GM23338 (cell line): Measurements from ENCODE around the gene STIM1. TPM values are rescaled to one million over a fixed set of nuclear protein-coding genes. Genes with fewer than 3 reads are reported as not detected.

Source experiments
- ATAC-seq: fragments of 200-7000 bp; cut with Tn5 transposase; 3 replicates; pipeline ENCODE4 v1.9.1; 2020
- DNase-seq: peaks from one replicate; pipeline ENCODE4 v3.0.0-alpha.2; 2015; ENCODE audit warnings: low spot score
- H2AFZ ChIP-seq: fragments of 200-600 bp; sonication (generic); 2 replicates; pipeline ENCODE4 v1.8.0; 2016; ENCODE audit warnings: antibody characterized with exemption, mild to moderate bottlenecking, moderate library complexity
- H3F3A ChIP-seq: fragments of 200-600 bp; sonication (generic); replicated peaks from 2 replicates; pipeline ENCODE4 v1.8.0; 2017; ENCODE audit warnings: antibody characterized with exemption, mixed run types, low read depth
- H3K27ac ChIP-seq: fragments of 200-600 bp; sonication (generic); 2 replicates; pipeline ENCODE4 v1.6.1; 2016; ENCODE audit warnings: low read depth
- H3K27me3 ChIP-seq: fragments of 200-600 bp; sonication (generic); 2 replicates; pipeline ENCODE4 v1.8.0; 2016; ENCODE audit warnings: mild to moderate bottlenecking, mixed run types, moderate library complexity; ENCODE audit not compliant: insufficient read depth
- H3K36me3 ChIP-seq: fragments of 200-600 bp; sonication (generic); 2 replicates; pipeline ENCODE4 v1.8.0; 2016; ENCODE audit warnings: mild to moderate bottlenecking; ENCODE audit not compliant: insufficient read depth
- H3K4me1 ChIP-seq: fragments of 200-600 bp; sonication (generic); 2 replicates; pipeline ENCODE4 v1.8.0; 2016; ENCODE audit warnings: mild to moderate bottlenecking, moderate library complexity; ENCODE audit not compliant: insufficient read depth
- H3K4me2 ChIP-seq: fragments of 200-600 bp; sonication (generic); 2 replicates; pipeline ENCODE4 v1.7.1; 2017; ENCODE audit warnings: mixed run types
- H3K4me3 ChIP-seq: fragments of 200-600 bp; sonication (generic); 2 replicates; pipeline ENCODE4 v1.6.1; 2016; ENCODE audit warnings: mixed run types
- H3K79me2 ChIP-seq: fragments of 200-600 bp; sonication (generic); replicated peaks from 2 replicates; pipeline ENCODE4 v1.8.0; 2017; ENCODE audit warnings: mild to moderate bottlenecking; ENCODE audit not compliant: insufficient read depth
- H3K9me2 ChIP-seq: fragments of 200-600 bp; sonication (generic); 2 replicates; pipeline ENCODE4 v1.8.0; 2017; ENCODE audit not compliant: insufficient read depth
- H4K20me1 ChIP-seq: fragments of 200-600 bp; sonication (generic); replicated peaks from 2 replicates; pipeline ENCODE4 v1.8.0; 2017; ENCODE audit warnings: mild to moderate bottlenecking; ENCODE audit not compliant: insufficient read depth
- H3K27ac Mint-ChIP-seq: 2 replicates; pipeline ENCODE4 v1.8.0; 2020; ENCODE audit warnings: inconsistent platforms, mild to moderate bottlenecking, moderate library complexity, mixed read lengths
- H3K27me3 Mint-ChIP-seq: 3 replicates; pipeline ENCODE4 v1.8.0; 2022; ENCODE audit warnings: low read depth, mild to moderate bottlenecking, moderate library complexity, mixed read lengths, inconsistent platforms; ENCODE audit not compliant: insufficient read depth, poor library complexity
- H3K36me3 Mint-ChIP-seq: 3 replicates; pipeline ENCODE4 v1.8.0; 2021; ENCODE audit warnings: low read depth, mild to moderate bottlenecking, inconsistent platforms, moderate library complexity, mixed read lengths
- H3K4me1 Mint-ChIP-seq: 3 replicates; pipeline ENCODE4 v1.8.0; 2020; ENCODE audit warnings: mild to moderate bottlenecking, inconsistent platforms, mixed read lengths
- H3K4me3 Mint-ChIP-seq: 3 replicates; pipeline ENCODE4 v1.8.0; 2021; ENCODE audit warnings: moderate library complexity, mild to moderate bottlenecking, inconsistent platforms, mixed read lengths
- H3K9me3 Mint-ChIP-seq: 3 replicates; pipeline ENCODE4 v1.8.0; 2020; ENCODE audit warnings: moderate library complexity, mild to moderate bottlenecking, inconsistent platforms, mixed read lengths
- CREB1 ChIP-seq: fragments of 250-450 bp; sonication (Bioruptor Pico); IDR thresholded peaks from 2 replicates; pipeline ENCODE4 v1.5.0; 2020; ENCODE audit warnings: low read depth, mild to moderate bottlenecking, moderate library complexity
- CTCF ChIP-seq, 2 experiments: fragments of 200-600 bp in 1 of 2; sonication (generic) in 1 of 2; conservative IDR thresholded peaks; 2 replicates each; pipeline versions ENCODE4 v1.5.1 to v1.6.1; 2016 to 2017; ENCODE audit warnings: antibody characterized with exemption in 2 of 2, low read depth in 2 of 2, mild to moderate bottlenecking in 2 of 2, moderate library complexity in 1 of 2
- ETS1 ChIP-seq: IDR thresholded peaks from 2 replicates; pipeline ENCODE4 v1.6.1; 2016; ENCODE audit warnings: antibody characterized with exemption
- EZH2phosphoT487 ChIP-seq: fragments of 200-600 bp; sonication (generic); IDR thresholded peaks from one replicate; pipeline ENCODE4 v1.8.1; 2018; ENCODE audit warnings: antibody characterized with exemption; ENCODE audit not compliant: unreplicated experiment
- JUNB ChIP-seq: IDR thresholded peaks from one replicate; pipeline ENCODE4 v1.6.1; 2016; ENCODE audit warnings: antibody characterized with exemption; ENCODE audit not compliant: unreplicated experiment
- NANOG ChIP-seq: IDR thresholded peaks from 2 replicates; pipeline ENCODE4 v1.6.1; 2016; ENCODE audit warnings: antibody characterized with exemption, borderline replicate concordance
- POLR2AphosphoS5 ChIP-seq: IDR thresholded peaks from 2 replicates; pipeline ENCODE4 v1.6.1; 2016; ENCODE audit warnings: antibody characterized with exemption, low read depth
- ZNF331 ChIP-seq: fragments of 250-450 bp; sonication (Bioruptor Pico); IDR thresholded peaks from 2 replicates; pipeline ENCODE4 v1.5.0; 2020; ENCODE audit warnings: low read depth, mild to moderate bottlenecking, moderate library complexity
- ZNF462 ChIP-seq: fragments of 250-450 bp; sonication (Bioruptor Pico); IDR thresholded peaks from 2 replicates; pipeline ENCODE4 v1.5.0; 2020; ENCODE audit warnings: mild to moderate bottlenecking, moderate library complexity
- polyA plus RNA-seq: library from polyadenylated mRNA; unstranded; fragments of >200 nt; fragmentation: Nextera tagmentation; extraction: Ambion mirVana; gene quantifications from 2 replicates; pipeline ENCODE4 v1.2.1, GENCODE V29; 2016
- total RNA-seq: library from RNA; depleted of rRNA; stranded (reverse); fragments of >200 nt; shearing (Covaris generic); gene quantifications from 2 replicates; pipeline ENCODE4 v1.2.3, GENCODE V29; 2014

Gene STIM1
- total and polyA plus RNA-seq, 2 experiments from 2014 or later, result 3.5 to 14.0 TPM

GRCh38 chr11:3949125-3949524, 93.7 kb downstream of the STIM1 start:
- DNase-seq (no peak), ATAC-seq (no peak)
- Histone ChIP-seq H4K20me1 (no peaks in the 10 kb centered on the region), H2AFZ (no peak overlapping the region), H3K36me3 (no peaks in the 10 kb centered on the region), H3K4me3 (no peak overlapping the region), H3K27ac (no peak overlapping the region), H3K79me2 (no peaks in the 10 kb centered on the region), H3K27me3 (no peaks in the 10 kb centered on the region), H3K4me1 (no peaks in the 10 kb centered on the region), H3K9me2 (no peaks in the 10 kb centered on the region), H3F3A (no peaks in the 10 kb centered on the region), H3K4me2 (no peak overlapping the region)
- Mint-ChIP-seq H3K9me3 (no peaks in the 10 kb centered on the region; the same call in 2 of the 3 replicates), H3K4me1 (peaks cover 8% of the 10 kb centered on the region), H3K27ac (no peak overlapping the region), H3K36me3 (no peaks in the 10 kb centered on the region), H3K27me3 (peaks cover 3% of the 10 kb centered on the region), H3K4me3 (no peak overlapping the region)
- TF ChIP-seq CTCF (conservative IDR thresholded peaks at IDR 0.05; ENCODE audit: low read depth in 2 of 2), result no peak
- no peak for TF ChIP-seq JUNB

GRCh38 chr11:3950996-3951660, 95.7 kb downstream of the STIM1 start:
- H3K36me3 ChIP-seq, result no peaks in the 10 kb centered on the region
- ATAC-seq (peak; percentile 91), DNase-seq (peak; percentile 83)
- Mint-ChIP-seq H3K36me3 (no peaks in the 10 kb centered on the region), H3K4me1 (peaks cover 8% of the 10 kb centered on the region), H3K4me3 (no peak overlapping the region), H3K9me3 (no peaks in the 10 kb centered on the region), H3K27me3 (peaks cover 3% of the 10 kb centered on the region), H3K27ac (peak overlapping the region; percentile 7; the same call in 1 of the 2 replicates)
- H3K4me2 ChIP-seq, result no peak overlapping the region
- 0 out of 2 replicates have a peak overlapping the region, but pooled peaks have one; percentile 20 for H3K27ac ChIP-seq
- H4K20me1 ChIP-seq, result no peaks in the 10 kb centered on the region
- H2AFZ ChIP-seq, result no peak overlapping the region
- H3K4me3 ChIP-seq, result no peak overlapping the region
- H3K27me3 ChIP-seq, result no peaks in the 10 kb centered on the region
- no peaks in the 10 kb centered on the region for H3K79me2 ChIP-seq
- H3F3A ChIP-seq, result no peaks in the 10 kb centered on the region
- H3K9me2 ChIP-seq, result no peaks in the 10 kb centered on the region
- no peaks in the 10 kb centered on the region for H3K4me1 ChIP-seq
- TF ChIP-seq CTCF (conservative IDR thresholded peaks at IDR 0.05; ENCODE audit: low read depth in 2 of 2) (no peak), CREB1 (CRISPR knock-in tag) (no peak), NANOG (no peak), EZH2phosphoT487 (no peak), POLR2AphosphoS5 (no peak), ZNF462 (CRISPR knock-in tag) (no peak), ETS1 (no peak), ZNF331 (CRISPR knock-in tag) (no peak), JUNB (no peak)
